ENCODE data around the gene NACA2.

NACA2 gene

GRCh38 chr17:61565213-61565612 lies 25.8 kb downstream of the NACA2 start:
- no peak overlapping the region for H3K18ac ChIP-seq (ENCODE audit: low read length)
- no peak overlapping the region for H3K27ac ChIP-seq (ENCODE audit: low read depth, low read length)
- no CpG with 5 or more reads among the region's 4 CpGs for WGBS (ENCODE audit: extremely low coverage, insufficient coverage, low lambda C conversion rate)
- no peak overlapping the region for H3K4ac ChIP-seq (ENCODE audit: low read depth, low read length)
- no peak overlapping the region for H3K4me3 ChIP-seq (ENCODE audit: low read length)
- no peaks in the 10 kb centered on the region for H3K4me1 ChIP-seq (ENCODE audit: control insufficient read depth, low read depth, low read length)
- no peaks in the 10 kb centered on the region for H3K79me1 ChIP-seq (ENCODE audit: low read length)
- H3K79me2 ChIP-seq (ENCODE audit: control insufficient read depth, insufficient read depth, low read length): no peaks in the 10 kb centered on the region
- no peak overlapping the region for H2AK5ac ChIP-seq (ENCODE audit: low read length)
- no peak overlapping the region for H3K23ac ChIP-seq (ENCODE audit: low read length)
- no peak overlapping the region for H4K8ac ChIP-seq (ENCODE audit: low read depth, low read length)
- DNase-seq: no peak
- H3K4me2 ChIP-seq (ENCODE audit: low read length): no peak overlapping the region
- no peaks in the 10 kb centered on the region for H3K27me3 ChIP-seq (ENCODE audit: insufficient read depth, low read length, poor library complexity)
- no peak overlapping the region for H3K56ac ChIP-seq (ENCODE audit: low read length)
- no peaks in the 10 kb centered on the region for H3K36me3 ChIP-seq (ENCODE audit: control insufficient read depth, insufficient read depth, low read length)
- no peak overlapping the region for H2BK5ac ChIP-seq (ENCODE audit: low read length)
- no peak overlapping the region for H2BK15ac ChIP-seq (replicated peaks; ENCODE audit: low read depth)
- no peak overlapping the region for H2BK120ac ChIP-seq (ENCODE audit: low read depth, low read length)
- H4K5ac ChIP-seq (ENCODE audit: low read length): no peak overlapping the region
- no peak overlapping the region for H3K9ac ChIP-seq (ENCODE audit: low read length)

DNA sequence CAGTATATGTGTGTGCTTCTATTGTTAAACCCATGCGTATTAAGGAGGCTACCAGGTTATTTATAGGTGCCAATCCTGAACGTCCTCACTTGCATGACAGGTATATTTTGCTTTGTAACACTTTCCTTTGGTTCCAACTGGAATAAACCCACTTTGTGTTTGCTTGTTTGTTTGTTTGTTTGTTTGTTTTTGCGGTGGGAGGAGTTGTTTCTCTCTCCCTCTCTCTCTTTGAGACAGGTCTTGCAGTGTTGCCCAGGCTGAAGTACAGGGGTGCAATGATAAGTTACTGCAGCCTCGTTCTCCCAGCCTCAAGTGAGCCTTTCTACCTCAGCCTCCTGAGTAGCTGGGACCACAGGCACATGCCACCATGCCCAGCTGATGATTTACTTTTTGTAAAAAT lies 28.7 kb downstream of the NACA2 start:
- Histone ChIP-seq H3K4me3 (ENCODE audit: low read length) (no peak overlapping the region), H3K27me3 (ENCODE audit: insufficient read depth, low read length, poor library complexity) (no peaks in the 10 kb centered on the region), H2AK5ac (ENCODE audit: low read length) (no peak overlapping the region), H3K79me2 (ENCODE audit: control insufficient read depth, insufficient read depth, low read length) (no peaks in the 10 kb centered on the region), H2BK5ac (ENCODE audit: low read length) (no peak overlapping the region), H3K4ac (ENCODE audit: low read depth, low read length) (no peak overlapping the region), H3K36me3 (ENCODE audit: control insufficient read depth, insufficient read depth, low read length) (no peaks in the 10 kb centered on the region), H3K79me1 (ENCODE audit: low read length) (no peaks in the 10 kb centered on the region), H3K23ac (ENCODE audit: low read length) (no peak overlapping the region), H4K8ac (ENCODE audit: low read depth, low read length) (no peak overlapping the region), H3K56ac (ENCODE audit: low read length) (no peak overlapping the region), H3K4me2 (ENCODE audit: low read length) (no peak overlapping the region), H3K4me1 (ENCODE audit: control insufficient read depth, low read depth, low read length) (no peaks in the 10 kb centered on the region), H3K9ac (ENCODE audit: low read length) (no peak overlapping the region), H3K27ac (ENCODE audit: low read depth, low read length) (no peak overlapping the region), H3K18ac (ENCODE audit: low read length) (no peak overlapping the region), H2BK120ac (ENCODE audit: low read depth, low read length) (no peak overlapping the region), H2BK15ac (replicated peaks; ENCODE audit: low read depth) (no peak overlapping the region), H4K5ac (ENCODE audit: low read length) (no peak overlapping the region)
- WGBS (ENCODE audit: extremely low coverage, insufficient coverage, low lambda C conversion rate): no CpG with 5 or more reads among the region's 4 CpGs
- no peak for DNase-seq

DNA sequence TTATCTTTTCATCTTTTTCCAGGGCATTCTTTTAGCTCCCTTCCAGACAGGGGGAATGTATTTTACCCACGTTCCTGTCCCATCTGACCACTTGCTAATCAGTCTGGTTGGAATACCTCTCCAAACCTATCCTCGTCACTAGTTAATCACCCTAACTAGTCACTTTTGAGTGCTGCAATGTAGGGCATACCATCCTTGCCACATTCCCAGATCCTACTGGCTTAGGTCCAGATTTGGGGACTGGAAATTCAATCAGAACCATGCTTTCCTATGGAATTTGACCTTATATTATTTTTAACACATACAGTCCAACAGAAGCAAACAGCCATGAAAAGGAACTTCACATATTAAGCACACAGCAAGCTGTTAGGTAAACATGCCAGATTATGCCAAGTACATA lies 29.7 kb downstream of the NACA2 start:
- Histone ChIP-seq H3K9ac (ENCODE audit: low read length) (no peak overlapping the region), H3K4ac (ENCODE audit: low read depth, low read length) (no peak overlapping the region), H3K56ac (ENCODE audit: low read length) (no peak overlapping the region), H2AK5ac (ENCODE audit: low read length) (no peak overlapping the region), H3K4me2 (ENCODE audit: low read length) (no peak overlapping the region), H3K18ac (ENCODE audit: low read length) (no peak overlapping the region), H3K79me1 (ENCODE audit: low read length) (no peaks in the 10 kb centered on the region), H2BK120ac (ENCODE audit: low read depth, low read length) (no peak overlapping the region), H3K4me1 (ENCODE audit: control insufficient read depth, low read depth, low read length) (no peaks in the 10 kb centered on the region), H4K8ac (ENCODE audit: low read depth, low read length) (no peak overlapping the region), H4K5ac (ENCODE audit: low read length) (no peak overlapping the region), H3K36me3 (ENCODE audit: control insufficient read depth, insufficient read depth, low read length) (no peaks in the 10 kb centered on the region), H3K79me2 (ENCODE audit: control insufficient read depth, insufficient read depth, low read length) (no peaks in the 10 kb centered on the region), H2BK5ac (ENCODE audit: low read length) (no peak overlapping the region), H3K23ac (ENCODE audit: low read length) (no peak overlapping the region), H3K4me3 (ENCODE audit: low read length) (no peak overlapping the region), H2BK15ac (replicated peaks; ENCODE audit: low read depth) (no peak overlapping the region), H3K27ac (ENCODE audit: low read depth, low read length) (no peak overlapping the region), H3K27me3 (ENCODE audit: insufficient read depth, low read length, poor library complexity) (no peaks in the 10 kb centered on the region)
- no peak for DNase-seq
- no CpG with 5 or more reads among the region's 2 CpGs for WGBS (ENCODE audit: extremely low coverage, insufficient coverage, low lambda C conversion rate)

- no peak overlapping the region for H2BK15ac ChIP-seq (replicated peaks; ENCODE audit: low read depth)
- no peak overlapping the region for H3K4me2 ChIP-seq (ENCODE audit: low read length)
Observed at GRCh38 chr17:61560071-61560470, 30.9 kb downstream of the NACA2 start.

GRCh38 chr17:61556224-61557188 lies 34.5 kb downstream of the NACA2 start:
- no CpG with 5 or more reads among the region's 10 CpGs for WGBS (ENCODE audit: extremely low coverage, insufficient coverage, low lambda C conversion rate)
- Histone ChIP-seq H3K23ac (ENCODE audit: low read length) (no peak overlapping the region), H4K8ac (ENCODE audit: low read depth, low read length) (peak overlapping the region; percentile 28), H2BK5ac (ENCODE audit: low read length) (no peak overlapping the region), H2BK15ac (replicated peaks; ENCODE audit: low read depth) (no peak overlapping the region), H2BK120ac (ENCODE audit: low read depth, low read length) (no peak overlapping the region), H3K27me3 (ENCODE audit: insufficient read depth, low read length, poor library complexity) (no peaks in the 10 kb centered on the region), H3K4me1 (ENCODE audit: control insufficient read depth, low read depth, low read length) (no peaks in the 10 kb centered on the region), H3K18ac (ENCODE audit: low read length) (no peak overlapping the region), H4K5ac (ENCODE audit: low read length) (no peak overlapping the region), H3K4me2 (ENCODE audit: low read length) (no peak overlapping the region), H3K36me3 (ENCODE audit: control insufficient read depth, insufficient read depth, low read length) (no peaks in the 10 kb centered on the region), H3K27ac (ENCODE audit: low read depth, low read length) (no peak overlapping the region), H3K79me1 (ENCODE audit: low read length) (no peaks in the 10 kb centered on the region), H3K4me3 (ENCODE audit: low read length) (no peak overlapping the region), H3K79me2 (ENCODE audit: control insufficient read depth, insufficient read depth, low read length) (no peaks in the 10 kb centered on the region), H3K56ac (ENCODE audit: low read length) (no peak overlapping the region), H2AK5ac (ENCODE audit: low read length) (no peak overlapping the region), H3K4ac (ENCODE audit: low read depth, low read length) (no peak overlapping the region), H3K9ac (ENCODE audit: low read length) (no peak overlapping the region)
- no peak for DNase-seq

More at GRCh38 chr17:61560071-61560470, 30.9 kb downstream of the NACA2 start:
- H3K79me1 ChIP-seq (ENCODE audit: low read length): no peaks in the 10 kb centered on the region
- H4K5ac ChIP-seq (ENCODE audit: low read length): no peak overlapping the region
- WGBS (ENCODE audit: extremely low coverage, insufficient coverage, low lambda C conversion rate): no CpG with 5 or more reads among the region's 6 CpGs
- no peak overlapping the region for H3K56ac ChIP-seq (ENCODE audit: low read length)
- H2BK120ac ChIP-seq (ENCODE audit: low read depth, low read length): no peak overlapping the region
- no peak overlapping the region for H3K18ac ChIP-seq (ENCODE audit: low read length)
- H3K4ac ChIP-seq (ENCODE audit: low read depth, low read length): no peak overlapping the region
- H3K9ac ChIP-seq (ENCODE audit: low read length): no peak overlapping the region
- H3K36me3 ChIP-seq (ENCODE audit: control insufficient read depth, insufficient read depth, low read length): no peaks in the 10 kb centered on the region
- H3K4me3 ChIP-seq (ENCODE audit: low read length): no peak overlapping the region
- H2AK5ac ChIP-seq (ENCODE audit: low read length): no peak overlapping the region
- DNase-seq: no peak
- H2BK5ac ChIP-seq (ENCODE audit: low read length): no peak overlapping the region
- no peaks in the 10 kb centered on the region for H3K27me3 ChIP-seq (ENCODE audit: insufficient read depth, low read length, poor library complexity)
- H3K4me1 ChIP-seq (ENCODE audit: control insufficient read depth, low read depth, low read length): no peaks in the 10 kb centered on the region
- H3K27ac ChIP-seq (ENCODE audit: low read depth, low read length): no peak overlapping the region
- no peak overlapping the region for H4K8ac ChIP-seq (ENCODE audit: low read depth, low read length)
- H3K23ac ChIP-seq (ENCODE audit: low read length): no peak overlapping the region
- H3K79me2 ChIP-seq (ENCODE audit: control insufficient read depth, insufficient read depth, low read length): no peaks in the 10 kb centered on the region
